Astrocyte of the cerebellum (primary cell): ENCODE measurements around the gene YPEL3.

Experiments used
- DNase-seq: peaks from one replicate; pipeline ENCODE4 v3.0.0-alpha.2; 2011; ENCODE audit warnings: low read depth
- H3K4me3 ChIP-seq: 2 replicates; pipeline ENCODE4 v1.5.1; 2011; ENCODE audit warnings: mild to moderate bottlenecking, low read depth, low read length, moderate library complexity
- CTCF ChIP-seq: IDR thresholded peaks from 2 replicates; pipeline ENCODE4 v1.5.1; 2012; ENCODE audit warnings: low read length, low read depth, moderate library complexity, mild to moderate bottlenecking; ENCODE audit errors: missing control alignments
- in situ Hi-C: cut with HindIII; loops from 2 replicates; pipeline ENCODE4 v1.10.0; 2017; ENCODE audit warnings: low sequenced_read_pairs

The YPEL3 gene, protein sequence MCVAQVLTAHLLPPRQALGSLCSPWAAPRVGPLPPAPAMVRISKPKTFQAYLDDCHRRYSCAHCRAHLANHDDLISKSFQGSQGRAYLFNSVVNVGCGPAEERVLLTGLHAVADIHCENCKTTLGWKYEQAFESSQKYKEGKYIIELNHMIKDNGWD

GRCh38 chr16:30096105-30096861 is at the start of gene YPEL3:
TSS of gene YPEL3 (minus strand) at chr16:30096213. CDS start at chr16:30095482, 731 bp downstream.
- H3K4me3 ChIP-seq, result peak within 1 kb of the TSS; percentile 69
- DNase-seq, result peak; percentile 51
- in situ Hi-C loops, result no loop called here
- TF ChIP-seq CTCF, result no peak

DNA sequence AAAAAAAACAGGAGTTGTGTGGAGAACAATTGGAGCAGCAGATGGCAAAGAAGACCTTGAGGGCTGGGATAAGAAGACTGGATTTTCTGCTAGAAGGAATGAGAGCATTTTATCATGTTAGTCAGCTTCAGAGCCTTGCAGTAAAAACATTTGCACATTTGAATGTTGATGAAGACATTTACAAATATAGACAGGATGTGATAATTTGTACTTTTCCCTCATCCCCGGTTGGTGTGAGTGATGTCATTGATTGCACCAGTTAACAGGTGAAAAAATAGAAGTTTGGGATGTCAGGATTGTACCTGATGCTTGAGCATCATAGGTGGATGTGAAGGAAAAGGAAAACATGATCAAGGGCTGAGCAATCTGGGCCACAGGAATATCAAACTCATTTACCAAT is 49.6 kb upstream of the YPEL3 start:
- no peak for TF ChIP-seq CTCF
- H3K4me3 ChIP-seq, result no peak overlapping the region

GRCh38 chr16:30144917-30145316 is 48.9 kb upstream of the YPEL3 start:
- no peak overlapping the region for H3K4me3 ChIP-seq
- TF ChIP-seq CTCF, result no peak
- no peak for DNase-seq
- in situ Hi-C loops, result no loop called here

More for the DNA sequence above, 49.6 kb upstream of the YPEL3 start:
- no peak for DNase-seq
- in situ Hi-C loops, result no loop called here

- in situ Hi-C loops, result no loop called here
- no peak for DNase-seq
- TF ChIP-seq CTCF, result no peak
- no peak overlapping the region for H3K4me3 ChIP-seq
Measured at GRCh38 chr16:30144017-30144416, 48.0 kb upstream of the YPEL3 start.

DNA sequence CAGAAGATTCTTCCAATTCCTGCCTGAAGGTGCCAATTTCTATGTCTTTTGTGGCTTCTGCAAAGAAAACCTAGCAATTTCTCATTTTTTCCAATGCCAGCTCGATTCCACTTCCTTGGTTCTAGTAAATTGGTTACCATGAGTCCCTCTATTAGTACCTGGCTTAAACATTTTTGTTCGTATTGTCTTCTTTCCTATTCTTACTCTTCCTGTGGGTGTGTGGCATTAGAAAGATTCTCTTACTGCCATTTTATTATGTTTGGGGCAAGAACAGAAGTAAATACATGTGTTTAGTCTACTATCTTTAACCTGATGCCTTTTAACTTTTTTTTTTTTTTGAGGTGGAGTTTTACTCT is 47.3 kb upstream of the YPEL3 start:
- no peak overlapping the region for H3K4me3 ChIP-seq
- TF ChIP-seq CTCF, result no peak
- no peak for DNase-seq
- in situ Hi-C loops, result no loop called here

DNA sequence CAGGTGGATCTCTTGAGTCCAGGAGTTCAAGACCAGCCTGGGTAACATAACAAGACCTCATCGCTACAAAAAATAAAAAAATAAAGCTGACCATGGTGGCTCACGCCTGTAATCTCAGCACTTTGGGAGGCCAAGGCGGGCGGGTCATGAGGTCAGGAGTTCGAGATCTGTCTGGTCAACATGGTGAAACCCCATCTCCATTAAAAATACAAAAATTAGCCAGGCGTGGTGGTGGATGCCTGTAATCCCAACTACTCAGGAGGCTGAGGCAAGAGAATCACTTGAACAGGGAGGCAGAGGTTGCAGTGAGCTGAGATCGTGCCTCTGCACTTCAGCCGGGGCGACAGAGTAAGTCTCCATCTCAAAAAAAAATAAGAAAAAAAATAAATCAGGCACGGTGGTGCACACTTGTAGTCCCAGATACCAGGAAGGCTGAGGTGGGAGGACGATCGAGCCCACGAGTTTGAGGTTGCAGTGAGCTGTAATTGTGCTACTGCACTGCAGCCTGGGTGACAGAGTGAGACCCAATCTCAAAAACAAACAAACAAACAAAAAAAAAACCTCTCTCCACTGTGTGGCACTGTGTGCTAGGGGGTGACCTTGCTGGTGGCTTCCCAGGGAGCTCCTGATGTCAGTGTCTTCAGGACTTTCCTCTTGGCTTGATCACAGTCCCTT is 46.8 kb upstream of the YPEL3 start:
- DNase-seq, result no peak
- TF ChIP-seq CTCF, result no peak
- H3K4me3 ChIP-seq, result no peak overlapping the region
- in situ Hi-C loops, result no loop called here
